Activated T-helper 9 cell treated with anti-CD3 and anti-CD28 coated beads, Interleukin-2, amount 50 U/mL, for 16 hours (primary cell): Measurements from ENCODE around the gene TRIM4.
"Not testable (repeated sequence)": the region's sequence is repeated elsewhere in the genome, so short reads cannot be mapped to it uniquely, and the experiment has no call there.

ENCODE experiments used
- DNase-seq: peaks from one replicate; pipeline ENCODE4 v3.0.0-alpha.2; 2020; ENCODE audit warnings: low read depth

The TRIM4 gene

DNA sequence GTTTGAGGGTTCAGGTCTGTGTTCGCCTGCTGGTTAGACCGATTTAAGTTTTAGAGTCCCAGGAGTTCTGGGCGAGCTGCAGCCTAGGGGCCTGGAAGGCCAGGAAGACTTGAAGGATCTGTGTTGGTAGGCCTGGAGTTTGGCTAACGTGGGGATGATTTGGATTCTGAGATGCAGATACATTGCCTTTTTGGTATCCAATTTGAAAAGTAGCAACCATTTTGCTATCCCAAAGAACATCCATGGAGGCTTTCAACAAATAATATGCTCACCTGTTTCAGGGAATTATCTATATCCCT is 433 bp upstream of the TRIM4 start:
- DNase-seq: no peak

DNA sequence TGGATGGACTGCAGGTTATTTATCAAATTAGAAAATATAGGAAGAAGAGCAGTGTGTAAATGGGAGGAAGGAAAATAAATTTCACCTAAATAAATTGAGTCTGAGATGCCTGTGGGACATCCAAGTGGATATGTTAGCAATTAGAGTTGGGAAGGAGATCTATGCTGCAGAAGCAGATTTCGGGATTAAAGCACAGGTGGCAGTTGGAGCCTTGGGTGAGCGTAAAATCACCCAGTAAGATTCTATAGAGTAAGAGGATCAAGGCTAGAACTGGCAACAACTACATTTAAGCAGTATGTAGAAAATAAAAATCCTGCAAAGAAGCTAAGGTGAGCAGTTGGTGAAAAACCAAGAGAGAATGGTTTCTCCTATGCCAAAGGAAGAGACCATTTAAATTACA is 8.4 kb downstream of the TRIM4 start:
- no peak for DNase-seq

DNA sequence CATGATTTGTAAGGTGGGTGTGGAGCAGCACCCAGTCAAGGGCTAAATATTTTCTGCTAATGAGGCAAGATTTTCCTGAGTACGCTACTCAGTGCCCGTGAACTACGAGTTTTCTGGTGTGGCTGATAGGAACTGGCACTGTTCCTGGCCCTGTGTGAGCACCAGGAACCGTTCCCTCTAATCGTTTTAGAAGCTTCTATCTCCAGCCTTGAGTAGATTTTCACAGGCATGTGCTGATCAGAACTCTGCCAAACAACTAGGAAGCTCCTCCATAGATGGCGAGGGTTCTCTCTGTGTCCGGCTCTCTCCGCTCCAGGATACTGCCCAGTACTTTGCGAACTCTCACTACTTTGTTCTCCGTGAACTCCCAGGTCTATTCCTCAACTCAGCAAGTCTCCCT is 17.7 kb downstream of the TRIM4 start:
- DNase-seq: no peak

DNA sequence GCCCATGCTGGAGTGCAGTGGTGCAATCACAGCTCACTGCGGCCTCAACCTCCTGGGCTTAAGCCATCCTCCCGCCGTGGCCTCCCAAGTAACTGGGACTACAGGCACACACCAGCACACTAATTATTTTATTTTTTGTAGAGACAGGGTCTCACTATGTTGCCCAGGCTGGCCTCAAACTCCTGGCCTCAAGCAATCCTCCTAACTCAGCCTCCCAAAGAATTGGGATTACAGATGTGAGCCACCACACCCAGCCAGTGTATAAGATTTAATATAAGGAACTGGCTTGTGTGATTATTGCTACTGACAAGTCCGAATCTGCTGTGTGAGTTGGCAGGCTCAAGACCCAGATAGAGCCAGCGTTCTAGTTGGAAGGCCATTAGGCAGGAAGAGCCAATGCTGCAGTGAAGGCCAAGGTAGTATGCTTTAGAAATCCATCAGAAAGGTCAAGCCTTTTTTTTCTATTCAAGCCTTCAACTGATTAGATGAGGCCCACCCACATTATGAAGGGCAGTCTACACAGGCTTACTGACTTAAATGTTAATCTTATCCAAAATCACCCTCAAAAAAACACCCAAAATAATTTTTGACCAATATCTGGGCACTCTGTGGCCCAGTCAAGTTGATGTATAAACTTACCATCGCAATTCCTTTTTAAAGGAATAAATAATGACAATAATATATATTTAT is 19.4 kb downstream of the TRIM4 start:
- no peak for DNase-seq

DNA sequence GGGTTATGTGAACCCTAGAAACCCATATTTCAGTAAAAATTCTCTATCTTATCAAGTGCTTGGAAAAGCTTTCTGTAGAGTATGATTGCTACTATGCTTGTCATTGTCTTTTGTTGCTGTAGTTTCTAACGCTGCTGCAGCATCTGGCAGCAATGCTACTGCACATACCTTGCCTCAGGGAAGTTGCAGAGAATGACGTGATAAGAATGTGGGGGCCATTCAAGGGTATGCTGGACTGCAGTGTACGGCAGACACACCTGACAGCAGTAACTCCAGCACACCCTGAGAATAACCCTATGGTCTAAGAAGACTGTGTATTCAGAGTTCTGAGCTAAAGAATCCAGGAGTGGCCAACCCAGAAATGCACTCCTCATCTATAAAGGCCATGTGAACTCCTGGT is 20.5 kb downstream of the TRIM4 start:
- no peak for DNase-seq

DNA sequence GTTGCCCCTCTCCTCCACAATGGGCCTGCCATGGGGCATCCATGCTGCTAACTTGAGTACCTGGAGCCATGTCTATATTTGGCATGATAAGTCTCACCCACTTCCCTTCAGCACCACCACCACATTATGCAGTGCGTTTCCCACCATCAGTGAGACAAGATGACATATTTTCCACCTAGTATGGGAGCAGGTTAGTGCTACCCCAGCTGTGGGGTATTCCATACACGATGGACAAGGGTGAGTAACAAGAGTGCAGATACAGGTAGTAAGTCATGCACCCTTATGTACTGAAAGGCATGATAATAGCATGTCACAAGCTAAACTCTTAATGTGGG is 21.3 kb downstream of the TRIM4 start:
- no peak for DNase-seq

DNA sequence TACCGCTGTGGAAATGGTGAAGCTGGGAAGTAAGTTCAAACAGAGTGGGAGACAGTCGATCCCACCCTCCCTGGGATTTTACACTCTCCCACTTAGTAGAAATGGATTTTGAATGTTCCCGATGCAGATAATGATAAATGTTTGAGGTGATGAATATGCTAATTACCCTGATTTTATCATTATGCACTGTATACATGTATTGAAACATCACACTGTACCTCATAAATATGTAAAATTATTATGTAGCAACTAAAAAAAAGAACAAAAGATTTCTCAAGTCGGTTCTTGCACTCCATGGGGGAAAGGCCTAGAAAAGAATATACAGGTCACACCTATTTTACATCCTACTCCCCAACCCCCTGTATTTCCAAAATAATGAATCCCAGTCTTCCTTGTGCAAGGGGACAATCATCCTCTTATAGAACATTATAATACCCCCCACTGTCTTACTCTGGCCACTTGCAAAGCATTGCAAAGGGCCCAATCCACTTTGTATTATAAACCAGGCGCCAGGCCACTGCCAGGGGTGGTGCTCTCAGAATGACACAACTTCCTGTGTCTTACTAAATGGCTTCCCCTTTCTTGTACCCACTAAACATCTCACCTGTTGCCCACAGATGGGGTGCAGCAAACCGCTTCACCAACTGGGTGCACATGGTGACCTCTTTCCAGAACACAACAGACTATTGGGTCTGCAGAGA is 21.9 kb downstream of the TRIM4 start:
- no peak for DNase-seq

DNA sequence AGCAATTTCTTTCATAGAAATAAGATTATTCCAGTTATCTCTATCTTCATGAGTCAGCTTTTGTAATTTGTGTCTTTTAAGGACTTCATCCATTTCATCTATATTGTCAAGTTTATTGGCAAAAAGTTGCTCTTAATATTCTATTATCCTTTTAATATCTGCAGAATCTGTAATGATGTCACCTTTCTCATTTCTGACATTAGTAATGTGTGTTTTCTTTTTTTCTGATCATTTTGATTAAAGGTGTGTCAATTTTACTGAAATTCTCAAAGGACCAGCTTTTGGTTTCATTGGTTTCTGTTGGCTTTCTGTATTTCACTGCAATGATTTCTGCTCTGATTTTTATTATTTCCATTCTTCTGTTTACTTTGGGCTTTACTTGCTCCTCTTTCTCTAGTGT is 24.6 kb downstream of the TRIM4 start:
- no peak for DNase-seq

DNA sequence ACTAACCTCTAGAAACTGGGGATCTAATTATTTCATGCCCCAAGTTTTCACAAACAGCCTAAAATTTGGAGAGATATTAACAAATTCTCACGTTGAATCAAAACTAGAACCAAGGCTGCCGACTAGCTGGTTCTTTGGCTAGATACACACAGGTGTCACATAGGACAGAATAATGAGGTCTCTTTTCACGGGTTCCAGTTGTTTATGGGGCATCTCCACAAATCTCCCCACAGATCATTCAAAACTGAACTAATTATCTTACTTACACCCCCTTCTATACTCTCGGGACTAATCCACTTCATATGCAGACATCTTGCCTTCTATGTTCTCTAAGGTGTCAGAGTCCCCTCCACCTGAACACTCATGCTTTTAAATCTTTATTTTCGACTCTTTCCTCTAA is 26.1 kb downstream of the TRIM4 start:
- DNase-seq: no peak

DNA sequence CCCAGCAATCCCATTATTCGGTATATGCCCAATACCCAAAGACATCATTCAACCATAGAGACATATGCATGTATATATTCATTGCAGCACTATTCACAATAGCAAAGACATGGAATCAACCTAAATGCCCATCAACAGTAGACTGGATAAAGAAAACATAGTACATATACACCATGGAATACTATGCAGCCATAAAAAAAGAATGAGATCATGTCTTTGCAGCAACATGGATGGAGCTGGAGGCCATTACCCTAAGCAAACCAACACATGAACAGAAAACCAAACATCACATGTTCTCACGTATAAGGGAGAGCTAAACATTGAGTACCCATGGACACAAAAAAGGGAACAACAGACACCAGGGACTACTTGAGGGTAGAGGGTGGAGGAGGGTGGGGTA is 29.0 kb downstream of the TRIM4 start:
- DNase-seq: not testable (repeated sequence)

DNA sequence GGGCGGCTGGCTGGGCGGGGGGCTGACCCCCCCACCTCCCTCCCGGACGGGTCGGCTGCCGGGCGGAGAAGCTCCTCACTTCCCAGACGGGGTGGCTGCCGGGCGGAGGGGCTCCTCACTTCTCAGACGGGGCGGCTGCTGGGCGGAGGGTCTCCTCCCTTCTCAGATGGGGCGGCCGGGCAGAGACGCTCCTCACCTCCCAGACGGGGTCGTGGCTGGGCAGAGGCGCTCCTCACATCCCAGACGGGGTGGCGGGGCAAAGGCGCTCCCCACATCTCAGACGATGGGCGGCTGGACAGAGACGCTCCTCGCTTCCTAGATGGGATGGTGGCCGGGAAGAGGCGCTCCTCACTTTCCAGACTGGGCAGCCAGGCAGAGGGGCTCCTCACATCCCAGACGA is 31.0 kb downstream of the TRIM4 start:
- not testable (repeated sequence) for DNase-seq

DNA sequence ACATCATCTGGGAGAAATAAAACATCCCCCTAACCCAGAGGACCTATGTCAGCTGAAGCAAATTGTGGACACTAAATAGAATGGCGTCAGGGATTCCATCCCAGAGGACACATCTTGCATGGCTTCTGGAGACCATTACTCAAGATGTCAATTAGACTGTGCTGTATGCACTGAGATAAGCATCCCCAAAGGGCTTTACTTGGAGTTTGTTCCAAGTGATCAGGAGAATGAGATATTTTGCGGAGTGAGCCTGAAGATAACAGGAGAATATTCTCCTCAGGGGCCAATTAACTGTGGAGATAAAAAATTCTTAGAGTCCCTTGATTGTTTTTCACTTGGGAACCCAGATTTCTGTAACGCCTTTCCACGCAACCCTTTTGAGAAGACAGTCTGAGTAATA is 38.0 kb downstream of the TRIM4 start:
- no peak for DNase-seq

DNA sequence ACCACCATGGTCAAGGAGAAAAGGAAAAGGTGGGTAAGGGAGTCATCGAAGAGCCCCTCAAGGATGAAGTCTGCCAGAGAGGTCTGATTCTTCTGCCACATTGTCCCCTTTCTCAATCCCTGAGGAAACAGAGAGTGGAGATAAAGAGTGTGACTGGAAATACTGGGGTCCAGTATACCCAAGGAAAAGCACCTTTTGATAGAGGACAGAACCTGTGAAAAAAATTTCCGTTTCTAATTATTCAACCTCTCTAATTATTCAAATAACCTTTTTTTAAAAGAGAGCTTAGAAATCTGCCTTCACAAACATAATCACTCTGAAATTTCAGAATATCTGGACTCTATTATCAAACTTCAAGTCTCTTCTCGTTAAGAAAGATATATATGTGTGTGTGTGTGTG is 42.4 kb downstream of the TRIM4 start, which contains the start of gene OR2AE1:
Gene OR2AE1 (minus strand): TSS at position 101 of the 400 bp plus-strand sequence. CDS start 0 bp downstream, at position 101.
- DNase-seq: no peak

DNA sequence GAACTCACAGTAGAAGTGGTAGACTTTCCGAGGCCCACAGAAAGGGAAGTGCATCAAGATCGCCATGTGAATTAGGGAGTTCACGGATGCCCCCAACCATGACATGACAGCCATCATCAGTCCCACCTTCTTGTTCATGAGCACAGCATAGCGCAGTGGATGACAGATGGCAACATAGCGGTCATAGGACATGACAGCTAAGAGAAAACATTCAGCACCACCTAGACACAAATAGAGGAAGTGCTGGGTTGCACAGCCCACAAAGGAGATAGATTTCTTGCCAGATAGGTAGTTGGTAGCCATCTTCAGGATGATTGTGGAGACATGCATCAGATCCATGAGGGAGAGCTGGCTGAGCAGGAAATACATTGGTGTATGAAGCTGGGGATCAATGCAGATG is 42.8 kb downstream of the TRIM4 start:
- no peak for DNase-seq

DNA sequence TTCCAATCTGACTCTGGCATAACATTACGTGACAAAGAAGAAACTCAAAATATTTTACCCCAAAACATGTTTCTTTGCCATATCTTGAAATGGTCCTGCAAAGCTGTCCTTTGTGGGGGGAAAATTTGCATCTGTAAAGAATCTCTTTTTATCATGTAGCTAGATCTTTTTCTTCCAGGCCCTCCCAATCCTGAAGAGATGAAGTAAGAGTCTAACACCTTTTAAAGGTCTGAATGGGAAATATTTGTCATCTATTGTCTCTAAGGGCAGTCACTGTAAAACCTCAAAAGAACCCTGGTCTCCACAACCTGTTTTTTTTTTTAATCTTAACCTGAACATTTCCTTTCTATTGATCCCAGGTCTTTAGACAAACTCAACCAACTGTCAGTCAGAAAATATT is 51.1 kb downstream of the TRIM4 start:
- no peak for DNase-seq

DNA sequence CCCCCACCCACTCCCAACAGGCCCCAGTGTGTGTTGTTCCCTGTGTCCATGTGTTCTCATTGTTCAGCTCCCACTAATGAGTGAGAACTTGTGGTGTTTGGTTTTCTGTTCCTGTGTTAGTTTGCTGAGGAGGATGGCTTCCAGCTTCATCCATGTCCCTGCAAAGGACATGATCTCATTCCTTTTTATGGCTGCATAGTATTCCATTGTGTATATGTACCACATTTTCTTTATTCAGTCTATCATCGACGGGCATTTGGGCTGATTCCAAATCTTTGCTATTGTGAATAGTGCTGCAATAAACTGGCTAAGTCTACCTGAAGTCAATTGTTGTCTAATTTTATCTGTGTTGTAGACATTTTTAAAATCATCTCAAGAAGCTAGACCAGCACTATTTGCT is 51.9 kb downstream of the TRIM4 start:
- DNase-seq: not testable (repeated sequence)

DNA sequence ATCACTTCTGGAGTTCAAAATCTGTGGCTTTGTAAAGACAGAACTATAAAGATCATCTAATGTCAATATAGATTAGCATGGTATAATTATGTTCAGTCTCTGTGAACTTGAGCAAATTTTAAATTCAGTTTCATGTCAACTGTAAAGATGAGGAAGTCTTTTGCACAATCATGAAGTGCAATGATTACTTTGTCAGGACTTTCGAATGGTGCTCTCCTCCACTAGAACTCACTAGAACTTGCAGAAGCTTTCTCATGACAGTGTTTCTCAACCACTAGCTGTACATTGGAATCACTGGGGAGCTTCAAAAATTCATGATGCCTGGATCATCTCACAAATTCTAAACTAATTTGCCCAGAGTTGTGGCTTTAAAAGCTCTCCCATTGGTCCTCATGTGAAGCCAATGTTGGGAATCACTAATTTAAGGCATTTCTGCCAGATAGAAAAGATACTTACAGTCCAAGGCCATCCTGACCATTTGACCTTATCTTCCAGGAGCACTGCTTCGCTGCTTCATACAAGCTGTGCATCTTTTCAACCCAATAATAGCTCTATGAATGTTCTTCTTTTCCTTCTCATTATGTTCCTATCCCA is 55.4 kb downstream of the TRIM4 start:
- DNase-seq: no peak

DNA sequence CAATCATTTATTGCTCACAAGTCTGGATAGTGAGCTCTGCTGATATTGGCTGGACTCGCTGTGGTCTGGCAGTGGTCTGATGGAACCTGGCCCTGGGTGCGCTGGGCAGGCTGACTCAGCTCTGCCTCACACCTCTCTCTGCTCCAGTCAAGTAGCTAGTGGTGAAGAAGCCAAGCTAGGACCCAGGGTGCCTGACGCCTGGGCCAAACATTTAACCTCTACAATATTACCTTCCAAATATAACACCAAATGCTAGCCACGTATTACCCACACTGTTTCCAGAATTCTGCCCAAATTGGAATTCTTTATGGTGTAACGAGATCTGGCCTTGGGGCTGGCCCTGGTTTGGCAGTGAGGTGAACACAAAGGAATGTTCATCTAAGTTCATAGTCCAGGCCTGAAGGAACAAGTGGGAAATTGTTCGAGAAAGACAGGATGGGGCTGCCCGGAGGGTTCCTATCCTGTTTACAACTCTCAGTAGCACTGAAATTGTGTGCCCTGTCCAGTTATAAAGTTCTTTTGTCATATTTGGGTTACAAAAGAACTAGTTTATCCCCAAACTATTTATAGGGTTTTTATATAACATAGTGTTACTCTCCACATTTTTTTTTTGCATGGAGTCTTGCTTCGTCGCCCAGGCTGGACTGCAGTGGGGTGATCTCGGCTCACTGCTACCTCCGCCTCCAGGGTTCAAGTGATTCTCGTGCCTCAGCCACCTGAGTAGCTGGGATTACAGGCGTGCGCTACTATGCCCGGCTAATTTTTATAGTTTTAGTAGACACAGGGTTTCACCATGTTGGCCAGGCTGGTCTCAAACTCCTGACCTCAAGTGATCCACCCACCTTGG is 58.8 kb downstream of the TRIM4 start:
- DNase-seq: no peak

DNA sequence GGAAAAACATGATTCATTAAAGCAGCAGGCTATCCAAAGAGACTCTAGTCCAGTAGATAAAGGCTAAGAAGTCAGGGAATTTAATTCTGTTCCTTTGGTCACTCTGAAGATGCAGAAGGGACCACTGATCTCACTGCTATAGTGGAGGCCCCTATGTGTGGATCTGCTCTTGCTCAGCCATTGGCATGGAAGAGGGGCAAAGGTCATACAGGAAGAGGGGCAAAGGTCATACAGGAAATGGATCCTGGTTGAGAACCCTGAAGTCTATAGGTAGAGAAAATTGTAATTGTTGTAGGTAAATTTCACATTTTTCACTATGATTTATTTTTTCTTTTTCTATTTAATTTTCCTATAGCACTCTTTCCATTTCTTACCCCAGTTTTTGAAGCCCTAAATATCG is 64.1 kb downstream of the TRIM4 start:
- no peak for DNase-seq

DNA sequence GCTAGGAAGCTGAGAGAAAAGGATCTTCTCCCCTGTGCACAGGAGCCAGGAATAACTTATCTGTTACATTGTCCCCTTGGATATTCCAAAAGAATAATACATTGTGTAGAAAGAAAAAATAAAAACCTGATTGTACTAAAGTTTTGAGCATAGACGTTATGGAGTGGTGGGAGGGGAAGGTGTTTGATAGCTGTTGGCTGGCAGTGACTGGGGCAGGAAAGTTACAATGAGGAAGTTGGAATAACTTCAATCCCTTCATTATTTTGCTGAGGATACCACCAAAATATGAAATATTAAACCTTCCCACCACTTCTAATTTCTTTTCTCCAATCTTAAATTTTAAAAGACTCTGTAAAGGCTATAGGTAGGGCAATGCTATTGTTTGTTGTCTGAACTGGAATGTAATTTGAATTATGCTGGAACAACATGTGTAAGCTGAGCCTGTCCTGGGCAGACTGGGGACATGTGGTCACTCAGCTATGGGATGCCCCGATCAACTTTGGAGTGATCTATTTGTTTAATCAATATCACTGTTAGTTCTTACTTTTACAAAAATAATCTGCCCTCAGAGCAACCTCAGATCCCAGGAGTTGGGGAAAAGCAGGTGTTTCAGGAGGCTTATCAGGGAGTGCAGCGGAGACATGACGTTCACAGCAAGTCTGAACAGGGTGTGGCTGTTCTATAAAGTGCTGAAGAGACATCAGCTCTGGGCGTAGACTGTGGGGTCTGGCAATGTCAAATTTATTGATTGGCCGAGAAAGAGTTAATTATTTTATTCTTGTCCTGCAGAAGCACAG is 70.7 kb downstream of the TRIM4 start:
- no peak for DNase-seq

DNA sequence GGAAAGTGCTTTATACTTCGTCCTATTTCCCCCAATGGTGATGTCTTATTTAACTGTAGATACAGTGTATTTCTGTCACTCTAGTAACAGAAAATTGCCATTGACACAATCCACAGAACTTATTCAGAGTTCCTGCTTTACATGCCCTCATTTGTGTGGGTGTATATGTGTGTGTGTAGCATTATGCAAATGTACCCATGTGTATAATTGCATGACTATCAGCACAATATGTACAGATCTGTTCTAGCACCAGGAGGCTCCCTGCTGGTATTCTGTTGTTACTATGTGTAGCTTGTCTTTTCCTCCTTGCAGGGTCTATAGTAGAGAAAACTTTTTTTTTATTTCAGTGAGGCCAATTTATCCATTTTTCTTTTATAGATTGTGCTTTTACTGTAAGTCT is 75.0 kb downstream of the TRIM4 start:
- no peak for DNase-seq

DNA sequence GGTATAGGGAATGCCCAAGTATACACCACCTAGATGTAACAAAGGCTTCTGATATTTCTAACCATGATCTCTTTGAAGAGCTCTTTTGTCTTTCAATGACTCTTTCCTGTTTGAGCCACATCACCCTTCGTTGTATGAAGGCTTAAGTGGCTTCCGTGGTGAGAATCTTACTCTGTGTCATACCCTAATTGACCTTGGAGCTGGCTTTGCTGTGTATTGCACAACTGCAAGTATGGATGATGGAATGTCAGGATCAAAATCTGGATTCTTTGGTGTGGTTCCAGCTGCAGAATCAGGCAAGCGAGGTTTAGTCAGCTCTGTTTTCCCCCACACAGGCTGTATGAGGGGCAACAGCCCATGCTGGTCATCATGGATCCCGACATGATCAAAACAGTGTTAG is 75.5 kb downstream of the TRIM4 start:
- no peak for DNase-seq
